ENCODE measurements around the gene PRICKLE1. TPM values are rescaled to one million over a fixed set of nuclear protein-coding genes. Genes with fewer than 3 reads are reported as not detected.

The PRICKLE1 gene
- total and polyA plus RNA-seq, 2 of the 13 experiments (the other 11 are each of a cell fraction or from before 2014, with no cell fraction given), result not detected

GRCh38 chr12:42482748-42483520, 106.6 kb downstream of the PRICKLE1 start (continued):
- TF ChIP-seq, protein P1, sequence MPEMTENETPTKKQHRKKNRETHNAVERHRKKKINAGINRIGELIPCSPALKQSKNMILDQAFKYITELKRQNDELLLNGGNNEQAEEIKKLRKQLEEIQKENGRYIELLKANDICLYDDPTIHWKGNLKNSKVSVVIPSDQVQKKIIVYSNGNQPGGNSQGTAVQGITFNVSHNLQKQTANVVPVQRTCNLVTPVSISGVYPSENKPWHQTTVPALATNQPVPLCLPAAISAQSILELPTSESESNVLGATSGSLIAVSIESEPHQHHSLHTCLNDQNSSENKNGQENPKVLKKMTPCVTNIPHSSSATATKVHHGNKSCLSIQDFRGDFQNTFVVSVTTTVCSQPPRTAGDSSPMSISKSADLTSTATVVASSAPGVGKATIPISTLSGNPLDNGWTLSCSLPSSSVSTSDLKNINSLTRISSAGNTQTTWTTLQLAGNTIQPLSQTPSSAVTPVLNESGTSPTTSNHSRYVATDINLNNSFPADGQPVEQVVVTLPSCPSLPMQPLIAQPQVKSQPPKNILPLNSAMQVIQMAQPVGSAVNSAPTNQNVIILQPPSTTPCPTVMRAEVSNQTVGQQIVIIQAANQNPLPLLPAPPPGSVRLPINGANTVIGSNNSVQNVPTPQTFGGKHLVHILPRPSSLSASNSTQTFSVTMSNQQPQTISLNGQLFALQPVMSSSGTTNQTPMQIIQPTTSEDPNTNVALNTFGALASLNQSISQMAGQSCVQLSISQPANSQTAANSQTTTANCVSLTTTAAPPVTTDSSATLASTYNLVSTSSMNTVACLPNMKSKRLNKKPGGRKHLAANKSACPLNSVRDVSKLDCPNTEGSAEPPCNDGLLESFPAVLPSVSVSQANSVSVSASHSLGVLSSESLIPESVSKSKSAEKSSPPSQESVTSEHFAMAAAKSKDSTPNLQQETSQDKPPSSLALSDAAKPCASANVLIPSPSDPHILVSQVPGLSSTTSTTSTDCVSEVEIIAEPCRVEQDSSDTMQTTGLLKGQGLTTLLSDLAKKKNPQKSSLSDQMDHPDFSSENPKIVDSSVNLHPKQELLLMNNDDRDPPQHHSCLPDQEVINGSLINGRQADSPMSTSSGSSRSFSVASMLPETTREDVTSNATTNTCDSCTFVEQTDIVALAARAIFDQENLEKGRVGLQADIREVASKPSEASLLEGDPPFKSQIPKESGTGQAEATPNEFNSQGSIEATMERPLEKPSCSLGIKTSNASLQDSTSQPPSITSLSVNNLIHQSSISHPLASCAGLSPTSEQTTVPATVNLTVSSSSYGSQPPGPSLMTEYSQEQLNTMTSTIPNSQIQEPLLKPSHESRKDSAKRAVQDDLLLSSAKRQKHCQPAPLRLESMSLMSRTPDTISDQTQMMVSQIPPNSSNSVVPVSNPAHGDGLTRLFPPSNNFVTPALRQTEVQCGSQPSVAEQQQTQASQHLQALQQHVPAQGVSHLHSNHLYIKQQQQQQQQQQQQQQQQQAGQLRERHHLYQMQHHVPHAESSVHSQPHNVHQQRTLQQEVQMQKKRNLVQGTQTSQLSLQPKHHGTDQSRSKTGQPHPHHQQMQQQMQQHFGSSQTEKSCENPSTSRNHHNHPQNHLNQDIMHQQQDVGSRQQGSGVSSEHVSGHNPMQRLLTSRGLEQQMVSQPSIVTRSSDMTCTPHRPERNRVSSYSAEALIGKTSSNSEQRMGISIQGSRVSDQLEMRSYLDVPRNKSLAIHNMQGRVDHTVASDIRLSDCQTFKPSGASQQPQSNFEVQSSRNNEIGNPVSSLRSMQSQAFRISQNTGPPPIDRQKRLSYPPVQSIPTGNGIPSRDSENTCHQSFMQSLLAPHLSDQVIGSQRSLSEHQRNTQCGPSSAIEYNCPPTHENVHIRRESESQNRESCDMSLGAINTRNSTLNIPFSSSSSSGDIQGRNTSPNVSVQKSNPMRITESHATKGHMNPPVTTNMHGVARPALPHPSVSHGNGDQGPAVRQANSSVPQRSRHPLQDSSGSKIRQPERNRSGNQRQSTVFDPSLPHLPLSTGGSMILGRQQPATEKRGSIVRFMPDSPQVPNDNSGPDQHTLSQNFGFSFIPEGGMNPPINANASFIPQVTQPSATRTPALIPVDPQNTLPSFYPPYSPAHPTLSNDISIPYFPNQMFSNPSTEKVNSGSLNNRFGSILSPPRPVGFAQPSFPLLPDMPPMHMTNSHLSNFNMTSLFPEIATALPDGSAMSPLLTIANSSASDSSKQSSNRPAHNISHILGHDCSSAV (CRISPR knock-in tag; IDR thresholded peaks at IDR 0.05; ENCODE audit: borderline replicate concordance), result no peak
- TF ChIP-seq ZFX (CRISPR knock-in tag; IDR thresholded peaks at IDR 0.05; ENCODE audit: low read depth), result peak; percentile 37
- TF ChIP-seq MYPOP (CRISPR knock-in tag; IDR thresholded peaks at IDR 0.05), result peak; percentile 46; the same call in 1 of the 2 replicates
- TF ChIP-seq FOXP4 (CRISPR knock-in tag; IDR thresholded peaks at IDR 0.05), result no peak
- TF ChIP-seq ZNF501 (CRISPR knock-in tag; IDR thresholded peaks at IDR 0.05), result peak; percentile 58
- no peak for TF ChIP-seq RFXANK (CRISPR knock-in tag; IDR thresholded peaks at IDR 0.05)
- no peak for TF ChIP-seq PAX8 (CRISPR knock-in tag; IDR thresholded peaks at IDR 0.05; ENCODE audit: borderline replicate concordance)
- TF ChIP-seq PRDM4 (CRISPR knock-in tag; IDR thresholded peaks at IDR 0.05; ENCODE audit: borderline replicate concordance), result no peak
- no peak for TF ChIP-seq SATB2 (CRISPR knock-in tag; IDR thresholded peaks at IDR 0.05)
- no peak for TF ChIP-seq ZNF33B (CRISPR knock-in tag; IDR thresholded peaks at IDR 0.05)
- TF ChIP-seq XBP1 (CRISPR knock-in tag; IDR thresholded peaks at IDR 0.05), result no peak
- TF ChIP-seq, protein P2, sequence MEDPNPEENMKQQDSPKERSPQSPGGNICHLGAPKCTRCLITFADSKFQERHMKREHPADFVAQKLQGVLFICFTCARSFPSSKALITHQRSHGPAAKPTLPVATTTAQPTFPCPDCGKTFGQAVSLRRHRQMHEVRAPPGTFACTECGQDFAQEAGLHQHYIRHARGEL (CRISPR knock-in tag; IDR thresholded peaks at IDR 0.05), result no peak
- TF ChIP-seq ZNF724P (CRISPR knock-in tag; IDR thresholded peaks at IDR 0.05; ENCODE audit: borderline replicate concordance), result no peak
- TF ChIP-seq MXD3 (CRISPR knock-in tag; IDR thresholded peaks at IDR 0.05), result 0 out of 2 replicates have a peak, but pooled peaks have one; percentile 32
